WTC11 (cell line): ENCODE measurements around the gene EDC3. TPM values are rescaled to one million over a fixed set of nuclear protein-coding genes. Genes with fewer than 3 reads are reported as not detected.

Experiments
- ATAC-seq: fragments of 200-7000 bp; cut with Tn5 transposase; 2 replicates; pipeline ENCODE4 v1.10.0; 2021; ENCODE audit warnings: mild to moderate bottlenecking, moderate library complexity
- CTCF ChIA-PET: fragments of 300-600 bp; sonication (Branson Sonifier 250); formaldehyde crosslinking; loops from one replicate; lab custom pipeline; 2021; ENCODE audit warnings: antibody characterized with exemption; lab: Charles Lee
- POLR2A ChIA-PET: fragments of 350-600 bp; sonication (Branson Sonifier 250); formaldehyde crosslinking; loops from one replicate; lab custom pipeline; 2021; ENCODE audit warnings: antibody characterized with exemption; lab: Charles Lee
- DNase-seq: peaks from one replicate; pipeline ENCODE4 v3.0.0; 2021; ENCODE audit warnings: low spot score
- H3K27ac Mint-ChIP-seq: 2 replicates; pipeline ENCODE4 v1.8.0; 2021; ENCODE audit warnings: mixed read lengths
- H3K27me3 Mint-ChIP-seq: 2 replicates; pipeline ENCODE4 v1.8.0; 2021; ENCODE audit warnings: low read depth, mild to moderate bottlenecking, moderate library complexity, mixed read lengths
- H3K36me3 Mint-ChIP-seq: 2 replicates; pipeline ENCODE4 v1.8.0; 2021; ENCODE audit warnings: mixed read lengths
- H3K4me1 Mint-ChIP-seq: 2 replicates; pipeline ENCODE4 v1.8.0; 2022; ENCODE audit warnings: mixed read lengths
- H3K4me3 Mint-ChIP-seq: 2 replicates; pipeline ENCODE4 v1.8.0; 2021; ENCODE audit warnings: mild to moderate bottlenecking, moderate library complexity, mixed read lengths
- H3K9me3 Mint-ChIP-seq: 2 replicates; pipeline ENCODE4 v1.8.0; 2021; ENCODE audit warnings: mixed read lengths
- ATF3 ChIP-seq: sonication (generic); formaldehyde crosslinking; conservative IDR thresholded peaks from 2 replicates; pipeline ENCODE4 v1.8.1; 2022; ENCODE audit warnings: mild to moderate bottlenecking, missing genetic modification reagents
- CREB1 ChIP-seq: sonication (generic); formaldehyde crosslinking; IDR thresholded peaks from 2 replicates; pipeline ENCODE4 v1.8.0; 2023; ENCODE audit warnings: mild to moderate bottlenecking, missing genetic modification reagents
- E2F4 ChIP-seq: sonication (generic); formaldehyde crosslinking; IDR thresholded peaks from 2 replicates; pipeline ENCODE4 v1.8.1; 2022; ENCODE audit warnings: low read depth, mild to moderate bottlenecking, moderate library complexity, missing genetic modification reagents, borderline replicate concordance
- ELF4 ChIP-seq: sonication (generic); formaldehyde crosslinking; IDR thresholded peaks from 2 replicates; pipeline ENCODE4 v1.8.1; 2022; ENCODE audit warnings: low read depth, mild to moderate bottlenecking, moderate library complexity, missing genetic modification reagents
- EMX1 ChIP-seq: fragments of 250-450 bp; sonication (Bioruptor Pico); IDR thresholded peaks from 2 replicates; pipeline ENCODE4 v1.8.0; 2021; ENCODE audit warnings: mild to moderate bottlenecking
- FOXJ3 ChIP-seq: sonication (generic); formaldehyde crosslinking; IDR thresholded peaks from 2 replicates; pipeline ENCODE4 v1.9.0; 2021; ENCODE audit warnings: missing genetic modification reagents, mild to moderate bottlenecking, borderline replicate concordance
- HMGXB4 ChIP-seq: sonication (generic); formaldehyde crosslinking; IDR thresholded peaks from 2 replicates; pipeline ENCODE4 v1.8.1; 2023; ENCODE audit warnings: mild to moderate bottlenecking, moderate library complexity, missing genetic modification reagents
- IRF2 ChIP-seq: sonication (generic); formaldehyde crosslinking; IDR thresholded peaks from 2 replicates; pipeline ENCODE4 v1.8.0; 2022; ENCODE audit warnings: low read depth, missing genetic modification reagents, borderline replicate concordance
- KAT7 ChIP-seq: sonication (generic); formaldehyde crosslinking; IDR thresholded peaks from 2 replicates; pipeline ENCODE4 v1.8.1; 2023; ENCODE audit warnings: missing genetic modification reagents, mild to moderate bottlenecking, borderline replicate concordance
- MAX ChIP-seq: sonication (generic); formaldehyde crosslinking; IDR thresholded peaks from 2 replicates; pipeline ENCODE4 v1.8.0; 2022; ENCODE audit warnings: mild to moderate bottlenecking, missing genetic modification reagents
- NFATC4 ChIP-seq: fragments of 250-450 bp; sonication (Bioruptor Pico); IDR thresholded peaks from 2 replicates; pipeline ENCODE4 v1.9.0; 2021; ENCODE audit warnings: mild to moderate bottlenecking
- NFE2L1 ChIP-seq: sonication (generic); formaldehyde crosslinking; IDR thresholded peaks from 2 replicates; pipeline ENCODE4 v1.8.1; 2023; ENCODE audit warnings: missing genetic modification reagents
- NR2C2 ChIP-seq: sonication (generic); formaldehyde crosslinking; IDR thresholded peaks from 2 replicates; pipeline ENCODE4 v1.8.0; 2022; ENCODE audit warnings: mild to moderate bottlenecking, missing genetic modification reagents
- OVOL2 ChIP-seq: fragments of 250-450 bp; sonication (Bioruptor Pico); IDR thresholded peaks from 2 replicates; pipeline ENCODE4 v1.9.0; 2021; ENCODE audit warnings: mild to moderate bottlenecking, borderline replicate concordance
- RELA ChIP-seq: sonication (generic); formaldehyde crosslinking; IDR thresholded peaks from 2 replicates; pipeline ENCODE4 v1.8.1; 2022; ENCODE audit warnings: missing genetic modification reagents, mild to moderate bottlenecking, borderline replicate concordance
- RORB ChIP-seq: fragments of 250-450 bp; sonication (Bioruptor Pico); IDR thresholded peaks from 2 replicates; pipeline ENCODE4 v1.9.0; 2021; ENCODE audit warnings: mild to moderate bottlenecking
- SMAD4 ChIP-seq: sonication (generic); formaldehyde crosslinking; IDR thresholded peaks from 2 replicates; pipeline ENCODE4 v1.8.0; 2022; ENCODE audit warnings: mild to moderate bottlenecking, missing genetic modification reagents
- SOX15 ChIP-seq: fragments of 250-450 bp; sonication (Bioruptor Pico); IDR thresholded peaks from 2 replicates; pipeline ENCODE4 v1.9.0; 2021; ENCODE audit warnings: mild to moderate bottlenecking
- TCF7 ChIP-seq: sonication (generic); formaldehyde crosslinking; IDR thresholded peaks from 2 replicates; pipeline ENCODE4 v1.8.0; 2022; ENCODE audit warnings: mild to moderate bottlenecking, low read depth, missing genetic modification reagents, moderate library complexity
- TEAD4 ChIP-seq: sonication (generic); formaldehyde crosslinking; IDR thresholded peaks from 2 replicates; pipeline ENCODE4 v1.8.0; 2022; ENCODE audit warnings: mild to moderate bottlenecking, missing genetic modification reagents
- USF2 ChIP-seq: sonication (generic); formaldehyde crosslinking; IDR thresholded peaks from 2 replicates; pipeline ENCODE4 v1.8.1; 2023; ENCODE audit warnings: mild to moderate bottlenecking, missing genetic modification reagents, moderate library complexity
- ZNF138 ChIP-seq: sonication (generic); formaldehyde crosslinking; conservative IDR thresholded peaks from 2 replicates; pipeline ENCODE4 v1.8.1; 2022; ENCODE audit warnings: mild to moderate bottlenecking, moderate library complexity, missing genetic modification reagents
- ZNF281 ChIP-seq: sonication (generic); formaldehyde crosslinking; IDR thresholded peaks from 2 replicates; pipeline ENCODE4 v1.8.0; 2023; ENCODE audit warnings: mild to moderate bottlenecking, missing genetic modification reagents
- ZNF317 ChIP-seq: sonication (generic); formaldehyde crosslinking; IDR thresholded peaks from 2 replicates; pipeline ENCODE4 v1.8.1; 2023; ENCODE audit warnings: low read depth, mild to moderate bottlenecking, moderate library complexity, missing genetic modification reagents, borderline replicate concordance
- ZNF423 ChIP-seq: fragments of 250-450 bp; sonication (Bioruptor Pico); IDR thresholded peaks from 2 replicates; pipeline ENCODE4 v2.1.2; 2022; ENCODE audit warnings: mild to moderate bottlenecking, moderate library complexity
- ZNF512 ChIP-seq: sonication (generic); formaldehyde crosslinking; IDR thresholded peaks from 2 replicates; pipeline ENCODE4 v1.8.1; 2022; ENCODE audit warnings: missing genetic modification reagents, borderline replicate concordance
- total RNA-seq: library from RNA; stranded (reverse); gene quantifications from 3 replicates; pipeline ENCODE4 v1.2.3, GENCODE V29; 2021

The EDC3 gene
- total RNA-seq, 1 experiment from 2014 or later = 54.7 TPM

- ChIA-PET POLR2A (no interaction called here), CTCF (interaction anchor here (0.9 to 1.3 kb wide), 2 partner anchors 139 to 142 kb away, joined by 4 to 5 read pairs; no protein-coding TSS in a partner anchor)
- Mint-ChIP-seq H3K27ac (no peak overlapping the region), H3K27me3 (no peaks in the 10 kb centered on the region), H3K9me3 (no peaks in the 10 kb centered on the region), H3K4me1 (no peaks in the 10 kb centered on the region), H3K4me3 (no peak overlapping the region), H3K36me3 (peaks cover 62% of the 10 kb centered on the region)
- DNase-seq = no peak
- ATAC-seq = no peak
- TF ChIP-seq NR2C2 = no peak
- TF ChIP-seq NFE2L1 (CRISPR knock-in tag) = no peak
- TF ChIP-seq ZNF512 (CRISPR knock-in tag) = no peak
- no peak for TF ChIP-seq ZNF423 (CRISPR knock-in tag)
- no peak for TF ChIP-seq EMX1 (CRISPR knock-in tag)
- no peak for TF ChIP-seq ELF4 (CRISPR knock-in tag)
- no peak for TF ChIP-seq ATF3 (CRISPR knock-in tag)
These were observed 66.9 kb downstream of the EDC3 start for GRCh38 chr15:74628949-74629348.

GRCh38 chr15:74628199-74628598 lies 67.6 kb downstream of the EDC3 start:
- H3K4me1 Mint-ChIP-seq = no peaks in the 10 kb centered on the region
- ChIA-PET POLR2A (no interaction called here), CTCF (interaction anchor here (0.9 to 1.3 kb wide), 2 partner anchors 140 to 143 kb away, joined by 4 to 5 read pairs; no protein-coding TSS in a partner anchor)
- no peak for DNase-seq
- no peak overlapping the region for H3K27ac Mint-ChIP-seq
- no peak overlapping the region for H3K4me3 Mint-ChIP-seq
- no peak for ATAC-seq
- no peaks in the 10 kb centered on the region for H3K27me3 Mint-ChIP-seq
- no peak for TF ChIP-seq SMAD4
- TF ChIP-seq ZNF138 (CRISPR knock-in tag) = no peak
- no peak for TF ChIP-seq KAT7 (CRISPR knock-in tag)
- no peak for TF ChIP-seq USF2
- TF ChIP-seq MAX (CRISPR knock-in tag) = no peak
- no peak for TF ChIP-seq E2F4 (CRISPR knock-in tag)
- TF ChIP-seq ATF3 (CRISPR knock-in tag) = no peak
- no peak for TF ChIP-seq IRF2
- no peak for TF ChIP-seq CREB1 (CRISPR knock-in tag)
- TF ChIP-seq NFATC4 (CRISPR knock-in tag) = no peak
- no peak for TF ChIP-seq SOX15
- TF ChIP-seq TEAD4 (CRISPR knock-in tag) = no peak
- TF ChIP-seq TCF7 = no peak
- TF ChIP-seq RELA (CRISPR knock-in tag) = no peak
- TF ChIP-seq, all 79 proteins: peak for 0
- Mint-ChIP-seq H3K9me3 (no peaks in the 10 kb centered on the region), H3K36me3 (peaks cover 65% of the 10 kb centered on the region)

GRCh38 chr15:74627766-74628165 lies 68.1 kb downstream of the EDC3 start:
- H3K9me3 Mint-ChIP-seq = no peaks in the 10 kb centered on the region
- peaks cover 69% of the 10 kb centered on the region for H3K36me3 Mint-ChIP-seq
- CTCF ChIA-PET = interaction anchor here (1.2 to 1.3 kb wide), 2 partner anchors 141 to 143 kb away, joined by 4 to 5 read pairs; no protein-coding TSS in a partner anchor
- DNase-seq = no peak
- H3K27me3 Mint-ChIP-seq = no peaks in the 10 kb centered on the region
- H3K27ac Mint-ChIP-seq = no peak overlapping the region
- no peak for ATAC-seq
- POLR2A ChIA-PET = no interaction called here
- H3K4me1 Mint-ChIP-seq = no peaks in the 10 kb centered on the region
- no peak overlapping the region for H3K4me3 Mint-ChIP-seq
- TF ChIP-seq OVOL2 (CRISPR knock-in tag) (no peak), HMGXB4 (no peak), FOXJ3 (no peak), ZNF317 (CRISPR knock-in tag) (no peak), ZNF281 (CRISPR knock-in tag) (no peak), RORB (CRISPR knock-in tag) (no peak)
